Ecto neural progenitor cell (in vitro differentiated cells): ENCODE data around the gene EFEMP2.
A peak's percentile ranks its signal among the peaks of the same experiment; 100 is the strongest.

Source experiments
- DNase-seq: peaks from one replicate; pipeline ENCODE4 v3.0.0-alpha.2; 2018; ENCODE audit warnings: low spot score

The EFEMP2 gene

DNA sequence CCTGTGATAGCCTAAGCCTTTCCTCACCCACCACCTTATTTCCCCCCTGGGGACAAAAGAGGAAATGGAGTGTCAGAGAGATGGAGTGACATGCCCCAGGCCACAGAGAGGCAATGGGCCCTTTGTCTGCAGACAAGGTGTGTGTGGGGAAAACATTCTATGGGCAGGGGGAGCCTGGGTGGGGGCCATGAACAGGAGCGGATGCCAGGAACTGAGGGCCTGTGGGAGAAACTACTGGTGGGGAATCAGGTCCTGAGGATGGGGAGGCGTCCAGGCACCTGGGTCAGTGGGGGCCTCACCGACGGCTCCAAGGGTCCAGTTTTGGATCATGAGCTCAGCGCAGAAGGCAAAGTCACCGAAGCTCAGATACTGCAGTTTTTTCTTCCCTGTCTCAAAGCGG is 12.6 kb upstream of the EFEMP2 start:
- no peak for DNase-seq

DNA sequence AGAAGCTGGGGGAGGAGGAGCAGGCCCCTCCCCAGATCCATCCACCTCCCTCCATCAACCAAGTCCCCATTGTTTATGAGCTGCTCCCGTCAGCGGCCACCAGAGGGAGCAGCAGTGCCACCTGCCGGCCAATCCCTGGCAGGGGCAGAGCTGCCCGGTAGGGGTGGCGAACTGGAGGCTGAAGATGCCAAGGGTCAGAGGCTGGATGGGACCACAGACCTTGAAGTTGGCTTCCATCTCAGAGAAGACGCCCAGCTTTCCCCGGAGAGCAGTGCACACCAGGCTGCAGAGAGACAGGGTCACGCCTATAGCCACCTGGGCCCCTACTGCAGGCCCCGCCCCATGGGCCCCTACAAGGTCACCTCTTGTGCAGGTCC is 12.1 kb upstream of the EFEMP2 start:
- DNase-seq, result peak; percentile 87

DNA sequence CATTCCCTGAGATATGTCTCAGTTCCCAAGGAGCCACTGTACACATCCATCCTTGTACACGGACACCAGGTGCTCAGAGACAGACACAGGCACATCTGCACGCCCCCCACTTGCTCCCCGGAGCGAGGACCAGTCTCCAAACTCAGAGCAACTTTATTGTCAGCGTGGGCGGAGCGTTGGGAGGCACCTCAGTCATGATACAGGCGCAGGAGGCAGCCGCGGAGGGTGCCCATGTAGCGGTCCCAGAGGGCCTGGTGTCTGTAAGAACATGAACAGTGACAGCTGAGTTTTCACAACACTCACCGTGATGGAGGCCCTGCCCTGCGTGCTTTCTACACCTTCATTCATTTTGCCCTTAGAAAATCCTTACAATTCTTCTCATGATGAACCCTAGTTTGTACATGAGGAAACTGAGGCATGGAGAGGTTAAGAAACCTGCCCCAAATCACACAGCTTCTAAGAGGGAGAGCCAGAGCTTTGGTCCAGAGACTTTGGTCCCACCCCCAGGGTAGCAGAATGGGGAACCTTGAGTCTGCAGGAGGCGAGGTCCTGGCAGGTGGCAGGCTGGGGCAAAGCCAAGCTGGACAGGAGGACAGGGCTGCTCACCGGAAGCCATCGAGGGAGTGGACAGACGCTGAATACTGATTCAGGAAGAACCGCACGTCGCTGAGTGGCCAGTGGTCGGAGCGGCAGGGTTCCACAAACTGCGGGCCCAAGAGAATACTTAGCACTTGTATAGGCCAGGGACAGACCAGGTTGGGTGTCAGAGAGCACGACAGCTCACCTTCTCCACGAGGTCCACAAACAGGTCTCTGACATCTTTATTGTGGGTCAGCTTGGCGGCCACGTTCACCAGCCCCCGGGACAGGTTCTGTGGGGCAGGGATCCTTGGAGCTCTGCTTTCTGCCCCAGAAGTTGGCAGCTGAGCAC is 11.5 kb upstream of the EFEMP2 start:
- DNase-seq, result no peak

DNA sequence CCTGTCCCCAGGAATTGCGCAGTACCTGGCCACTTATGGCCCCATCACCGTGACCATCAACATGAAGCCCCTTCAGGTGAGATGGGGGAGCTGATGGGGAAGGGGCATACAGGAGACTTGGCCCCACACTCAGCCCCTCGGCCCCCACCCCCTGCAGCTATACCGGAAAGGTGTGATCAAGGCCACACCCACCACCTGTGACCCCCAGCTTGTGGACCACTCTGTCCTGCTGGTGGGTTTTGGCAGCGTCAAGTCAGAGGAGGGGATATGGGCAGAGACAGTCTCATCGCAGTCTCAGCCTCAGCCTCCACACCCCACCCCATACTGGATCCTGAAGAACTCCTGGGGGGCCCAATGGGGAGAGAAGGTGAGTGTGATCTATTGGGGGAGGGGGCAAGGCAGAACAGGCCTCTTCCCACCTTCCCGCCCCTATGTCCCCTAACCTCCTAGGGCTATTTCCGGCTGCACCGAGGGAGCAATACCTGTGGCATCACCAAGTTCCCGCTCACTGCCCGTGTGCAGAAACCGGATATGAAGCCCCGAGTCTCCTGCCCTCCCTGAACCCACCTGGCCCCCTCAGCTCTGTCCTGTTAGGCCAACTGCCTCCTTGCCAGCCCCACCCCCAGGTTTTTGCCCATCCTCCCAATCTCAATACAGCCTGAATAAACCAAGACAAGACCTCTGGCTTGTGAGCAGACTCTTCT is 10.6 kb upstream of the EFEMP2 start:
- DNase-seq, result no peak

DNA sequence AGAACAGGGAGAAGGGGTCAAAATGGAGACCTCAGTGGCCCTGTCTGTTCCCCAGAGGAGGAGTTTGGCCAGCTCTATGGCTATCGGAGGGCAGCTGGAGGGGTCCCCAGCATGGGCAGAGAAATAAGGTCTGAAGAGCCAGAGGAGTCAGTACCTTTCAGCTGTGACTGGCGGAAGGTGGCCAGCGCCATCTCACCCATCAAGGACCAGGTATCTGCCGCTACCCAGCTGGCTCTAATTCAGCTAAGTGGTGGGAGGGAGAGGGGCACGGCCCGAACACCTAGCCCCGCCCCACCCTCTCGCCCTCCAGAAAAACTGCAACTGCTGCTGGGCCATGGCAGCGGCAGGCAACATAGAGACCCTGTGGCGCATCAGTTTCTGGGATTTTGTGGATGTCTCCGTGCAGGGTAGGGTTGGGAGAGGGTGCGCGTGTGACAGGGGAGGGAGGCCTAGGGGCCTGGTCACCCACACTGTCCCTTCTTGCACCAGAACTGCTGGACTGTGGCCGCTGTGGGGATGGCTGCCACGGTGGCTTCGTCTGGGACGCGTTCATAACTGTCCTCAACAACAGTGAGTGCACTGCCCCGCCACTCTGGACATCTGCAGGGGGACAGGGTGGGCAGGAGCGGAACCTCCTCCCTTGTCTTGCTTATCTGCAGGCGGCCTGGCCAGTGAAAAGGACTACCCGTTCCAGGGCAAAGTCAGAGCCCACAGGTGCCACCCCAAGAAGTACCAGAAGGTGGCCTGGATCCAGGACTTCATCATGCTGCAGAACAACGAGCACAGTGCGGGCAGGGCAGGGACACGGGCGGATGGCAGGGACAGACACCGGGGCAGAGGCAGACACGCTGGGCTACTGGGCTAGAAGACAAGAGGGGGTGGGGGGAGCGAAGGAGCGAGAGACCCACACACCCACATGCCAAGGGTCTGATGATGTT is 9.8 kb upstream of the EFEMP2 start:
- no peak for DNase-seq

DNA sequence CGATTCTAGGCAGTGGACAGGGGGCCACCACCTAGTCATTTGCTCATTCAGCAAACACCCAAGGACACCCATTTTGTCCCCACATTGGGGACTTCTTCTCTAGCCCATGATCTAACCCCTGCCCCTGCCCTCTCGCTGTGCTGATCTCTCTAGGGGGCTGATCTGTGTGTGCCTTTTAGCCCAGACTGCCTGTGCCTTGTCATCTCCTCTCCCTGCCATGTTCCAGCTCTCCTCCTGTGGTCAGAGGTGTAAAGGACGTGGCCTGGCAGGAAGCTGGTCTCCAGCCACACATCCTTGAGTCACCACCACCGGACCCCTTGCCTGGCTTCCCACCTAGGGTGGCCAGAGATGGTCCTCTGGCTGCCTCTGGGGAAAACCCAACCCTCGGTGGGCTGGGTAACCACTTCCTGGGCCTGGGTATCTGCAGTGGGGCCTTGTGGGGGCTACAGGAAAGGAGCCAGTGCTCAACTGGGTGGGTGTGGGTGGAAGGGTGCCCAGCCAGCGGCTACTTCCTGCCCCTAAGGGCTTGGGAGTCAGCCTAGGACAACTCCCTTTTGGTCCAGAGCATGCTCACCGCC is 8.3 kb upstream of the EFEMP2 start:
- no peak for DNase-seq

DNA sequence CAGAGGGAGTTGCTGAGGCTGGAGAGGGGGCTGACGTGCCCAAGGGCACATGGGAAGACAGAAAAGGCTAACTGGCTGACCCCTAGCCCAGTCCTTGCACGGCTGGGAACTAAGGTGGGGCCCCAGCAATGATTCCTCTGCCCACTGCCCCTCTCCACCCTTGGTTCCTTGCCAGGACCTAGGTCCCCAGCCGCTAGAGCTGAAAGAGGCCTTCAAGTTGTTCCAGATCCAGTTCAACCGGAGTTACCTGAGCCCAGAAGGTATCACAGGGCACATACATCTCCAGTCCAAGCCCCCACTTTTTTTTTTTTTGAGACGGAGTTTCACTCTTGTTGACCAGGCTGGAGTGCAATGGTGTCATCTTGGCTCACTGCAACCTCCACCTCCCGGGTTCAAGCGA is 7.4 kb upstream of the EFEMP2 start:
- no peak for DNase-seq

DNA sequence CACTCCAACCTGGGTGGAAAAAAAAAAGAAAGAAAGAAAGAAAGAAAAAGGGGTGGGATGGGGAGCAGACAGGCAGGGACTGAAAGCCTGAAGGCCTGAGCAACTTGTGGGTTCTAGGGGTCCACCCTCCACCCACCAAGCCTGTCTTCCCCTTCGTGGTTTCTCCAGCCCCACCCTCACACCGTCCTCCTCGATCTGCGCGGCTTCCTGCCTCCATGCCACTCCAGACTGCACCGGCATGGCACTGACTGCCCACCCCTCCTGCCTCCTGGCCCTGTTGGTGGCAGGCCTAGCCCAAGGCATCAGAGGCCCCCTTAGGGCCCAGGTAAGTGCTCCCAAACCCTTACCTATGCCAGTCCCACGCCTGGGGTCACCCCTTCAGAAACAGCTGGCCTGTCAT is 7.0 kb upstream of the EFEMP2 start, which contains the start of gene CTSW:
Gene CTSW (plus strand): TSS at position 221 of the 400 bp plus-strand sequence. CDS start 18 bp downstream, at position 239.
- no peak for DNase-seq

DNA sequence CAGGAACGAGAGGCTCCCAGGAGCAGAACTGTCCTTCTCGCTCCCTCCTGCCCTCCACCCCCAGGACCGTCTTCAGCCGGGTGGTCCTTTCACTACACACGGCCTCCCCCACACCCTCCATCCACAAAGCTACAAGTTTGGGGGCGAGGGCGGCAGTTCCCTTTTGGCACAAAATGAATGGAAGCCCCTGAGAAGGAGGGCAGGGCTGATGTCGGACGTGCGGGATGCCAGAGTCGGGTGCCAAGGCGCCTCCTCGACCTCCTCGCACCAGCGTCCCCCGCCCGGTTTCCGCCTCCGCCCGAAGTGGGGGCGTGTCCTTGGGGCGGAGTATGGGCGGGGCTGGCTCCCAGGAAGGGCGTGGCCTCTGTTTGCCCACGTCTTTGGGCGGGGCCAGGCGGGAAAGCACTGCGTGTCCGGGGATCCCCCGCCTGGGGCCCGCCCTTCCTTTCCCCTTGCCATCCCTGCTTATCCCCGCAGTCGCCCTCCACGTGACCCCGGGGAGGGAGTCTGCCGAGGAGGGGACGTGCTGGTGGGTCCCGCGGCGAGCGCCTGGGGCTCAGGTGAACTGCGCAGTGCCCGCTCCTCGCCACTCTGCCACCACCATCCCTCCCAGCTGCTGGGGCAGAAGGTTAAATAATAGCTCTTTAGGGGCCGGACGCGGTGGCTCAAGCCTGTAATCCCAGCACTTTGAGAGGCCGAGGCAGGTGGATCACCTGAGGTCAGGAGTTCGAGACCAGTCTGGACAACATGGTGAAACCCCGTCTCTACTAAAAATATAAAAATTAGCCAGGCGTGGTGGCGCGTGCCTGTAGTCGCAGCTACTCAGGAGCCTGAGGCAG is 937 bp upstream of the EFEMP2 start:
- peak; percentile 96 for DNase-seq

DNA sequence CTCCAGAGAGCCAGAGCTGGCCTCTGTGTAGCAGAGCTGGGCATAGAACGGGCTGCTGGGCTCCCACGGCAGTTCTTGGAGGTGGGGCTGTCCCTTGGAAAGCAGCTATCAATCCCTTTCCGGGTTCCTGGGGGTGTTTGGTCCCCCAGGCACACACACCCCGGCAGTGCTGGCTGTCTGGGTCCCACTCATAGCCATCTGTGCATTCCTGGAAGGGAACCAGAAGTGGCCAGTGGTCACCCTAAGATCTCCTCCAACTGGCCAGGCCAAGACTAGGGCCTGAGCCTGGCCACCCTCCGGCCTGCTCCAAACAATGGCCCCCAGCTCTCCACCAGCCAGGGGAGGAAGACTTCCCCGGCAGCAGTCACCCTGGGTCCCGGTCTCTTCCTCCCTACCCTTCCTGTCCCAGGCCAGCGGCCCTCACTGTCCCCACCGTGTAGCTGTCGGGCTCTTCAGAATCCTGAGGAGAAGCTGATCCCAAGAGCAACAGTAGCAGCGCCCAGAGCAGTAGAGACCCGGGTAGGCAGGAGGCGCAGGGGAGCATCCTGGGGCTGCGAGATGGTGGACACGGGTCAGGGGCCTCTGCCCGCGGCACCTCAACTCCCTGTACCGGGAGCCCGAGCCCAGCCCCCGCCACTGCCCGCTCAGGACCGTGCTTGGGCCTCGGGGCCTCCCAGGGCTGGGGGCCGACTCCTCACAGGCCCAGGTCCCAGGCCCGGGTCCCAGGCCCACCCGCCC is 620 bp downstream of the EFEMP2 start:
- DNase-seq, result no peak

DNA sequence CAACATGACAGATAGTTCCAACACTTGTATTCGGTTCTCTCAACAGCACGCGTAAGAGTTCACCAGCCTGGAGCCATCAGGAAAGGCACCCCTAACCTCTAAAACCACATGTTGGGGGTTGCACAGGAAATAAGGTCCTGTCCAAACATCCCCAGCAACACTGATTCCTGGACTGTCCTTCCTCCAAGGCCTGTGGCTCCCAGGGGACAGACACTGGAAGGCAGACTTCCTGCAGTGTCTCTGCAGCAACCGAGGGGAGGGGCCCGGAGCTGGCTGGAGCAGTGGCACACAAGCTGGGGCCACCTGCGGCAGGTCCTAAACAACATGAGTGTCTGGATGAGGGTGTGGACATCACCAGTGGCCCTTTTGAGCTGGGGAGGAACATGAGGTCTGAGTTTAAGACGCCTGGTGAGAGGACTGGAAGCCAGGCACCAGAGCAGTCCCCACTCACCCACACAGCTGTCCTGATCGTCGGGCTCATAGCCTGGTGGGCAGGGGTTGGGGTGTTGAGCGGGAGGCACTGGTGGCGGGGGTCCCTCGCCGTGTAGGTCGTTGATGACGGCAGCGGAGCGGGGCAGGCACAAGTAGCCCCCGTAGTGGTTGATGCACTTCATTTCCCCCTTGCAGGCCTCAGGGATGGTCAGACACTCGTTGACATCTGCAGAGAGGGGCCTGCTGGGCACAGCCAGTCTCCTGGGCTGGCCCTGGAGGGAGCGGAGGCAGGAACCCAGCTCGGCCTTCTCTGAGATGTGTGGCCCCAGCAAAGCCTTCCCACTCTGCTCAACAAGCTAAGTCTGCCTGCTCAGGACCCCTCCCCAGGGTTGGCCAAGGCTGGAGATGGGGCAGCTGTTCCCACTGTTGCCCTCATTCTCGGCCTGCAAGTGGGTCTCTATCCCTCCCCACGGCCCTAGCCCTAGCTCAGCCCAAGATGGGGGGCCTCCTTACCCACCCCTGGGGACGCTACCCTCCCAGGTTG is 1.6 kb downstream of the EFEMP2 start:
- no peak for DNase-seq

DNA sequence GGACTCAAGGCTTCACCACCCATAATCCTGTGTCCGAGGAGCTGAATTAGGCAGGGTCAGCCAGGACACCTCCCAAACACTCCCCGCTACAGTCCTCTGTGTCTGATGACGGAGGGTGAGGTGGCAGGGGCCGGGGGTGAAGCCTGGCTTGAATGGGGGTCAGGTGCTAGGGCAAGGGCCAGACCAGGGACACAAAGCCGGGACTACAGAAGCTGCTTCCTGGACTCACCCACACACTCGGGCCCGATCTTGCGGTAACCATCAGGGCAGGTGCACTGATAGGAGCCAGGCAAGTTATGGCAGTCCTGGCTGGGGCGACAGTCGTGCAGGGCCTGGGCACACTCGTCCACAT is 2.3 kb downstream of the EFEMP2 start:
- DNase-seq, result no peak

DNA sequence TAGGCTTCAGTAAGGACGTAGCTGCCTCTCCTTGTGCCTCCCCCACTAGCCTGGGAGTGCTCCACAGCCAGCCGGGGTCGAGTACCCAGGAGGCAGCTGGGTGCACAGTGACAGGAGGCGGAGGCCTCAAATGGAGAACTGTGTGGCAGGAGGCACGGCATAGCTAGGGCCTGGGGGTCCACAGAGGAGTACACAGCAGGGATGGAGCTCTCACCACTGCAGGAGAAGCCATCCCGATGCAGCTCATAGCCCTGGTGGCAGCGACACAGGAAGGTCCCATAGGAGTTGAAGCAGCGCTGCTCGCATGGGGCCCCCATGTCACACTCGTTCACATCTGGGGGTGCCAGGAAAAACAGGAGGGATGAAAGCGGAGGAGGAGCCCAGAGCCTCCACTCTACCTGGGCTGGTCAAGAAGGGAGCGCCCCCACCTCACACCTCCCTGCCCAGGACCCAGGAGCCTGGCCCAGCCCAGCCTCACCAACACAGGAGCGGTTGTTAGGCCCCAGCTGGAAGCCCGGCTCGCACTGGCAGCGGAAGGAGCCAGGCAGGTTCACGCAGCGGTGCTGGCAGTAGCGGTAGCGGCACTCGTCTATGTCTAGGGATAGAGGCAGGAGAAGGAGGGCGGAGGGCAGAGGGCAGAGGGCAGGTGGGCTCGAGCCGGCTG is 2.8 kb downstream of the EFEMP2 start:
- no peak for DNase-seq

DNA sequence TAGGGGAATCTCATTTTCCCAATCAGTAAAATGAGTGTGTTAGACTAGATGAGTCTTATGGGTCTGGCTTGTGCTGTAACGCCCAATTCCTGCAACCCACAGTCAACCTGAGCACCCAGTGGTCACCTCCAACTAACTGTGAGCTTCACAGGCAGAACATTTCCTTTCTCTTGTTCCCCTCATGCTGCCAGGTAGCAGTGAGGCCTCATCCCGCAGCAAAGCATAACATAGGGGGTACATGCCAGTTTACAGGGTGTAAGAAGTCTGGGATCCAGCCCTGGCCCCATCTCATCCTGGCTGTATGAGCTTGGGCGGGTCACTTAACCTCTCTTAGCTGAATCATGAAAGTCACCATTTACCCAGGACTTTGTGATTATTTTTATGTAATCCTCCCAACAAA is 3.7 kb downstream of the EFEMP2 start:
- DNase-seq, result no peak

DNA sequence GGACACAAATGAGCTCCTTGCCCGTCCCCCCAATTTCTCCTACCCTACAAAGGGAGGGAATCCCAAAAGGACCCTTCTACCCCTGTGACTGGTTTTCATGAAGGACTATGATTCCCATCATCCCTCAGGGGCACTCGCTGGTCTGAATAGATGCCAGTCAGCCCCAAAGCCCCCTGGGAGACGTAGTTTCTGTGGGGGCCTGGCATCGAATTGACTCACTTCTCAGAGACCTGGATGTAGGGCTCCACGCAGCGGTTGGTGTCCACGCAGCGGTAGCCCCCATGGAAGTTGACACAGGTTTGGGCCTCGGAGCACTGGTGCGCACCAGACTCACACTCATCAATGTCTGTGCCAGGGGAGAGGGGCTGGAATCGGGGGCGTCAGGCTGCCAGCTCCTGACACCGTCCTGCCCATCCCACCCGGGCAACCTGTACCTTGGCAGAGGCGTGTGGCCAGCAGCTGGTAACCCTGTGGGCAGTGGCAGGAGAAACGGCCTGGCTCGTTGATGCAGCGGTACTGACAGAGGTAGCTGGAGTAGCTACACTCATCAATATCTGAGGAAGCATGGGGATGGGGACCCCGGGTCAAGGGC is 4.4 kb downstream of the EFEMP2 start:
- DNase-seq, result peak; percentile 78

DNA sequence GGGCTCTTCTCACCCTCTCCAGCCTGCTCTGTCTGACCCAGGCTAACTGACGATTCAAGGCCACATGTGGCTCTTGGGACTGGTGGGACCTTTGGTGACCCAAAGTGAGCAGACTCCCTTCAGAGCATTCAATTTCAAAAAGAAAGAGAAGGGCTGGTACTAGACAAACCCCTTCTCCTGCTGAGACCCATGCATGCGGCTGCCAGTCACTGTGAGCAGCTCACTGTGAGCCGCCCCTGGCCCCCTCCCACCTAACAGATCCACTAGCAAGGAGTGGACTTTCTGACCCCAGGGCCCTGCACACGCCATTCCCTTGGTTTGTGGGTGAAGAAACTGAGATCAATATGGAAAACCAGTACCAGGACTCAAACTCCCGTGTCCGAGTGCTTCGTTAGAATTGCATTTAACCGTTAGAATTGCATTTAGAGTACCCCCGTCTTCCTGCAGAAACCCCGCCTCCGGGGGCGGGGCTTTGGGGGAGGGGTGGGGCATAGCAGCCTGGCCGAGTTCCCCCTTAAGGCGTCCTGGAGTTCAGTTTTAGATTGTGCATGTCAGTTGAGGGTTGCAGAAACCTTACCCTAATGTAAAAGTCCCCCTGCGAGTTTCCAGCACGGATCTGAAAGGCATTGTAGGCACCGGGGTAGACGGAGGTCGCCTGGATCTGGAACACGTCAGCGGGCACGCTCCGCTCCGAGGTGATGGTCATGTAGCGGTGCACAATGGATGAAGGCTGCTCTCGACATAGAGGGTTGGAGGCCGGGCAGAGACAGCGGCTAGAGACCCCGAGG is 5.1 kb downstream of the EFEMP2 start:
- peak; percentile 77 for DNase-seq
